HepG2 (cell line): ENCODE results near the gene C2orf81. TPM values are rescaled to one million over a fixed set of nuclear protein-coding genes. Genes with fewer than 3 reads are reported as not detected.

ENCODE experiments used
- ASH2L ChIP-seq: fragments of 300-600, 200-600 bp; sonication (generic); IDR thresholded peaks from 2 replicates; pipeline ENCODE4 v1.7.0; 2017; ENCODE audit warnings: low read depth, mild to moderate bottlenecking, moderate library complexity, mixed read lengths, low read length; ENCODE audit not compliant: insufficient read length
- ATF1 ChIP-seq: IDR thresholded peaks from 2 replicates; pipeline ENCODE4 v1.6.1; 2016; ENCODE audit warnings: mild to moderate bottlenecking, control low read depth
- ATRX ChIP-seq: sonication (generic); formaldehyde crosslinking; IDR thresholded peaks from 2 replicates; pipeline ENCODE4 v1.4.0; 2020; ENCODE audit warnings: missing genetic modification reagents, borderline replicate concordance
- GATA4 ChIP-seq: sonication (generic); IDR thresholded peaks from 2 replicates; pipeline ENCODE4 v1.6.1; 2016; ENCODE audit warnings: antibody characterized with exemption, low read depth, borderline replicate concordance
- HMG20A ChIP-seq: IDR thresholded peaks from 2 replicates; pipeline ENCODE4 v1.6.1; 2016; ENCODE audit warnings: borderline replicate concordance
- HNF4G ChIP-seq, 2 experiments: sonication (generic) in 1 of 2; formaldehyde crosslinking in 1 of 2; IDR thresholded peaks; 2 replicates each; pipeline versions ENCODE4 v1.4.0 to v1.6.1; 2011 to 2020; ENCODE audit warnings: borderline replicate concordance in 2 of 2, low read depth in 2 of 2, mild to moderate bottlenecking in 2 of 2, low read length in 1 of 2, missing genetic modification reagents in 1 of 2, moderate library complexity in 1 of 2
- HOXA9 ChIP-seq: sonication (generic); formaldehyde crosslinking; IDR thresholded peaks from 2 replicates; pipeline ENCODE4 v1.8.1; 2022; ENCODE audit warnings: missing genetic modification reagents, mild to moderate bottlenecking, moderate library complexity, borderline replicate concordance
- NBN ChIP-seq: fragments of 450-650 bp; conservative IDR thresholded peaks from 2 replicates; pipeline ENCODE4 v1.6.1; 2017
- NFRKB ChIP-seq: fragments of 450-650 bp; IDR thresholded peaks from 2 replicates; pipeline ENCODE4 v1.6.1; 2017
- PCBP2 ChIP-seq: fragments of 200-400 bp; formaldehyde crosslinking; optimal IDR thresholded peaks from 2 replicates; pipeline ENCODE3; 2018; ENCODE audit warnings: low read length, low read depth; ENCODE audit not compliant: poor library complexity, severe bottlenecking
- POGZ ChIP-seq: sonication (generic); formaldehyde crosslinking; IDR thresholded peaks from 2 replicates; pipeline ENCODE4 v1.4.0; 2020; ENCODE audit warnings: mild to moderate bottlenecking, missing genetic modification reagents
- SKI ChIP-seq: fragments of 450-650 bp; IDR thresholded peaks from one replicate; pipeline ENCODE4 v1.6.1; 2018; ENCODE audit warnings: mild to moderate bottlenecking; ENCODE audit not compliant: partially characterized antibody
- TCF7L2 ChIP-seq: IDR thresholded peaks from 2 replicates; pipeline ENCODE4 v1.6.1; 2011; ENCODE audit warnings: mild to moderate bottlenecking, low read depth, low read length, moderate library complexity
- YEATS2 ChIP-seq: sonication (generic); formaldehyde crosslinking; IDR thresholded peaks from 2 replicates; pipeline ENCODE4 v1.4.0; 2020; ENCODE audit warnings: missing genetic modification reagents, borderline replicate concordance
- ZNF274 ChIP-seq: sonication (generic); formaldehyde crosslinking; IDR thresholded peaks from 2 replicates; pipeline ENCODE4 v1.5.1; 2020; ENCODE audit warnings: mild to moderate bottlenecking, missing genetic modification reagents
- ZNF33A ChIP-seq: sonication (generic); formaldehyde crosslinking; IDR thresholded peaks from 2 replicates; pipeline ENCODE4 v1.5.1; 2020; ENCODE audit warnings: missing genetic modification reagents, mild to moderate bottlenecking, moderate library complexity, borderline replicate concordance
- ZNF484 ChIP-seq: sonication (generic); formaldehyde crosslinking; IDR thresholded peaks from 2 replicates; pipeline ENCODE4 v1.5.1; 2020; ENCODE audit warnings: mild to moderate bottlenecking, low read depth, missing genetic modification reagents, borderline replicate concordance
- ZNF501 ChIP-seq: sonication (generic); formaldehyde crosslinking; IDR thresholded peaks from 2 replicates; pipeline ENCODE4 v1.5.1; 2020; ENCODE audit warnings: mild to moderate bottlenecking, moderate library complexity, missing genetic modification reagents
- ZNF549 ChIP-seq: sonication (generic); formaldehyde crosslinking; IDR thresholded peaks from 2 replicates; pipeline ENCODE4 v1.5.0; 2020; ENCODE audit warnings: missing genetic modification reagents
- ZNF563 ChIP-seq: sonication (generic); formaldehyde crosslinking; IDR thresholded peaks from 2 replicates; pipeline ENCODE4 v1.8.0; 2022; ENCODE audit warnings: mild to moderate bottlenecking, moderate library complexity, missing genetic modification reagents
- ZNF746 ChIP-seq: sonication (generic); formaldehyde crosslinking; IDR thresholded peaks from 2 replicates; pipeline ENCODE4 v1.8.0; 2022; ENCODE audit warnings: mild to moderate bottlenecking, missing genetic modification reagents
- ZNF816 ChIP-seq: sonication (generic); formaldehyde crosslinking; IDR thresholded peaks from 2 replicates; pipeline ENCODE4 v1.8.0; 2022; ENCODE audit warnings: missing genetic modification reagents, mild to moderate bottlenecking, borderline replicate concordance
- polyA plus RNA-seq, 8 experiments: library from polyadenylated mRNA; depleted of rRNA in 3 of 8; stranded (reverse) in 7 of 8; unstranded in 1 of 8; fragments of >200 nt; fragmentation: Illumina TruSeq in 4 of 8; extraction: Trizol in 4 of 8; gene quantifications; 2 replicates each; pipeline versions ENCODE4 v1.2.1 to v1.2.3, GENCODE V29; 2011 to 2016; ENCODE audit warnings: low read depth in 4 of 8, missing spikeins in 1 of 8, mixed read lengths in 1 of 8; ENCODE audit not compliant: insufficient read depth in 1 of 8
- total RNA-seq, 5 experiments: library from RNA; depleted of rRNA; stranded (reverse); fragments of >200 nt; fragmentation: Illumina TruSeq; extraction: Trizol; gene quantifications; 2 replicates each; pipeline ENCODE4 v1.2.3, GENCODE V29; 2016; ENCODE audit warnings: low read depth in 1 of 5
- TF ChIP-seq, protein P1 (sequence below): IDR thresholded peaks from 2 replicates; pipeline ENCODE4 v1.6.1; 2016
- TF ChIP-seq, protein P2 (sequence below): sonication (generic); formaldehyde crosslinking; IDR thresholded peaks from 2 replicates; pipeline ENCODE4 v1.5.1; 2020; ENCODE audit warnings: missing genetic modification reagents, mild to moderate bottlenecking, borderline replicate concordance
- TF ChIP-seq, protein P3 (sequence below): sonication (generic); formaldehyde crosslinking; IDR thresholded peaks from 2 replicates; pipeline ENCODE4 v1.5.1; 2020; ENCODE audit warnings: mild to moderate bottlenecking, missing genetic modification reagents, borderline replicate concordance
- TF ChIP-seq, protein P4 (sequence below): sonication (generic); formaldehyde crosslinking; IDR thresholded peaks from 2 replicates; pipeline ENCODE4 v1.8.0; 2022; ENCODE audit warnings: missing genetic modification reagents, low read depth, mild to moderate bottlenecking, borderline replicate concordance

C2orf81 gene
- total and polyA plus RNA-seq, 2 of the 13 experiments (the other 11 are each of a cell fraction or from before 2014, with no cell fraction given), result 0.15 to 0.17 TPM

DNA sequence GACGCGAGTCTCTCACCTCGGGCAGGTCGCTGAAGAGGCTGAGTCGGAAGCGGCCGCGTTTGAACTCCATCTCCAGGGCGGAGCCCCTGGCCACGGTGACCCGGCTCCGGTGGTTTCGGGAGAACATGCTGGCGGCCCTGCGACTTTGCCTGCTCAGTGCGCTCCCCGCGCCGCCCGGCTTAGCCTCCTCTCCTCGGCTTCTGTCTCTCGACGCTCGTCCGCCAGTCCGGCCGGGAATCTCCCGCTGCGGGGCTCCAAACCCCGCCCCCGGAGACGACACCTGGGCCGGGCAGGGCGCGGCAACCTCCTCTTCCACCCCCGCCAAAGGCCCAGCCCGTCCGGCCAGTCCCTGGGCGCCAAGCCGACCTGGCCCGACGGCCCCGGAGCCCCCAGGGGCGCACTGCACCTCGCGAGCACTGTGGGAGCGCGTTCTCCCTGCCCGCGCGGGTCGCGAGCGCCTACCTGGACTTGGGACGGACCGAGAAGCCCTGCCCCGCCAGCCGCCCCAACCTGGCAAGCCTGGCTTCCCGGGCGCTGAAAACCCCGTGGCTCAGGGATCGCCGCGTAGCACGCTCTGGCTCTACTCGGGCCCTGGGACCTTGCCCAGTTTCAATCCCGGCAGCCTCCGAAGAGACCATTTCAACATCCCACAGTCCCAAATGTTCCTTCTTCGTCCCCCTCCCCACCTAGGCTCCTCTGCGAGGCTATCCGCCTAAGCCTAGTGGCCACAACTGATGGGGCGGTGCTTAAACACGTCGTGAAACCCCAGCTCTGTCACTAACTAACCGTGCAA is 20.5 kb upstream of the C2orf81 start, which contains the start of gene RTKN (continued):
- TF ChIP-seq, protein P1, sequence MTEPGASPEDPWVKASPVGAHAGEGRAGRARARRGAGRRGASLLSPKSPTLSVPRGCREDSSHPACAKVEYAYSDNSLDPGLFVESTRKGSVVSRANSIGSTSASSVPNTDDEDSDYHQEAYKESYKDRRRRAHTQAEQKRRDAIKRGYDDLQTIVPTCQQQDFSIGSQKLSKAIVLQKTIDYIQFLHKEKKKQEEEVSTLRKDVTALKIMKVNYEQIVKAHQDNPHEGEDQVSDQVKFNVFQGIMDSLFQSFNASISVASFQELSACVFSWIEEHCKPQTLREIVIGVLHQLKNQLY (CRISPR knock-in tag), result no peak; the same call in 1 of the 2 replicates
- TF ChIP-seq ZNF33A (no peak; the same call in none of the 2 replicates), TCF7L2 (no peak), HMG20A (CRISPR knock-in tag) (no peak; the same call in 1 of the 2 replicates), ZNF746 (CRISPR knock-in tag) (peak; percentile 55), ATRX (no peak), ZNF501 (CRISPR knock-in tag) (peak; percentile 65), NFRKB (no peak), ZNF816 (CRISPR knock-in tag) (peak; percentile 75), ASH2L (peak; percentile 75), ZNF484 (CRISPR knock-in tag) (no peak), PCBP2 (peak; percentile 58), HOXA9 (CRISPR knock-in tag) (no peak), ATF1 (CRISPR knock-in tag) (no peak), GATA4 (peak; percentile 88; the same call in 1 of the 2 replicates), ZNF549 (CRISPR knock-in tag) (peak; percentile 28; the same call in 1 of the 2 replicates), POGZ (CRISPR knock-in tag) (no peak), ZNF274 (CRISPR knock-in tag) (peak; percentile 80), ZNF563 (peak; percentile 67; the same call in 1 of the 2 replicates), SKI (no peak), NBN (no peak), YEATS2 (CRISPR knock-in tag) (peak; percentile 71; the same call in 1 of the 2 replicates), HNF4G (IDR thresholded peaks at IDR 0.05; ENCODE audit: borderline replicate concordance, low read depth, low read length) (no peak; the same call in 1 of the 2 replicates), HNF4G (CRISPR knock-in tag; IDR thresholded peaks at IDR 0.05; ENCODE audit: borderline replicate concordance, low read depth) (no peak; the same call in 1 of the 2 replicates)
- TF ChIP-seq, protein P2, sequence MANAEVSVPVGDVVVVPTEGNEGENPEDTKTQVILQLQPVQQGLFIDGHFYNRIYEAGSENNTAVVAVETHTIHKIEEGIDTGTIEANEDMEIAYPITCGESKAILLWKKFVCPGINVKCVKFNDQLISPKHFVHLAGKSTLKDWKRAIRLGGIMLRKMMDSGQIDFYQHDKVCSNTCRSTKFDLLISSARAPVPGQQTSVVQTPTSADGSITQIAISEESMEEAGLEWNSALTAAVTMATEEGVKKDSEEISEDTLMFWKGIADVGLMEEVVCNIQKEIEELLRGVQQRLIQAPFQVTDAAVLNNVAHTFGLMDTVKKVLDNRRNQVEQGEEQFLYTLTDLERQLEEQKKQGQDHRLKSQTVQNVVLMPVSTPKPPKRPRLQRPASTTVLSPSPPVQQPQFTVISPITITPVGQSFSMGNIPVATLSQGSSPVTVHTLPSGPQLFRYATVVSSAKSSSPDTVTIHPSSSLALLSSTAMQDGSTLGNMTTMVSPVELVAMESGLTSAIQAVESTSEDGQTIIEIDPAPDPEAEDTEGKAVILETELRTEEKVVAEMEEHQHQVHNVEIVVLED (CRISPR knock-in tag), result peak; percentile 76; the same call in 1 of the 2 replicates
- TF ChIP-seq, protein P3, sequence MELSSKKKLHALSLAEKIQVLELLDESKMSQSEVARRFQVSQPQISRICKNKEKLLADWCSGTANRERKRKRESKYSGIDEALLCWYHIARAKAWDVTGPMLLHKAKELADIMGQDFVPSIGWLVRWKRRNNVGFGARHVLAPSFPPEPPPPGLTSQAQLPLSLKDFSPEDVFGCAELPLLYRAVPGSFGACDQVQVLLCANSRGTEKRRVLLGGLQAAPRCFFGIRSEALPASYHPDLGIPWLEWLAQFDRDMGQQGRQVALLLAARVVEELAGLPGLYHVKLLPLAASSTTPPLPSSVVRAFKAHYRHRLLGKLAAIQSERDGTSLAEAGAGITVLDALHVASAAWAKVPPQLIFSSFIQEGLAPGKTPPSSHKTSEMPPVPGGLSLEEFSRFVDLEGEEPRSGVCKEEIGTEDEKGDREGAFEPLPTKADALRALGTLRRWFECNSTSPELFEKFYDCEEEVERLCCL (CRISPR knock-in tag), result peak; percentile 74; the same call in 1 of the 2 replicates
- TF ChIP-seq, protein P4, sequence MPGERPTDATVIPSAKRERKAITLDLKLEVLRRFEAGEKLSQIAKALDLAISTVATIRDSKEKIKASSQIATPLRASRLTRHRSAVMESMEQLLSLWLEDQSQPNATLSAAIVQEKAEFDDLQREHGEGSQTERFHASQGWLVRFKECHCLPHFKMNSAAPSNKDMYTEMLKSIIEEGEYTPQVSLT, result no peak
